Uterus (tissue), 2 donors: ENCODE results near the gene TMEM205.

Experiments used
- POLR2A ChIP-seq, 2 donors: fragments of 450-650 bp; IDR thresholded peaks; one replicate each; pipeline ENCODE4 v1.6.1; 2016; ENCODE audit warnings: antibody characterized with exemption in 2 of 2, mild to moderate bottlenecking in 1 of 2, moderate library complexity in 1 of 2
- TF ChIP-seq, protein P1 (sequence below), 4 experiments: fragments of 200-600 bp in 2 of 4; fragments of 450-650 bp in 2 of 4; sonication (generic) in 2 of 4; IDR thresholded peaks; one replicate each; pipeline ENCODE4 v1.5.1; 2016 to 2019; ENCODE audit warnings: antibody characterized with exemption in 4 of 4, mild to moderate bottlenecking in 2 of 4, moderate library complexity in 1 of 4

- TF ChIP-seq, protein P1, sequence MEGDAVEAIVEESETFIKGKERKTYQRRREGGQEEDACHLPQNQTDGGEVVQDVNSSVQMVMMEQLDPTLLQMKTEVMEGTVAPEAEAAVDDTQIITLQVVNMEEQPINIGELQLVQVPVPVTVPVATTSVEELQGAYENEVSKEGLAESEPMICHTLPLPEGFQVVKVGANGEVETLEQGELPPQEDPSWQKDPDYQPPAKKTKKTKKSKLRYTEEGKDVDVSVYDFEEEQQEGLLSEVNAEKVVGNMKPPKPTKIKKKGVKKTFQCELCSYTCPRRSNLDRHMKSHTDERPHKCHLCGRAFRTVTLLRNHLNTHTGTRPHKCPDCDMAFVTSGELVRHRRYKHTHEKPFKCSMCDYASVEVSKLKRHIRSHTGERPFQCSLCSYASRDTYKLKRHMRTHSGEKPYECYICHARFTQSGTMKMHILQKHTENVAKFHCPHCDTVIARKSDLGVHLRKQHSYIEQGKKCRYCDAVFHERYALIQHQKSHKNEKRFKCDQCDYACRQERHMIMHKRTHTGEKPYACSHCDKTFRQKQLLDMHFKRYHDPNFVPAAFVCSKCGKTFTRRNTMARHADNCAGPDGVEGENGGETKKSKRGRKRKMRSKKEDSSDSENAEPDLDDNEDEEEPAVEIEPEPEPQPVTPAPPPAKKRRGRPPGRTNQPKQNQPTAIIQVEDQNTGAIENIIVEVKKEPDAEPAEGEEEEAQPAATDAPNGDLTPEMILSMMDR (IDR thresholded peaks at IDR 0.05): no peak
- TF ChIP-seq POLR2A (IDR thresholded peaks at IDR 0.05): no peak
Measured at GRCh38 chr19:11364935-11365334, 18.9 kb upstream of the TMEM205 start.
